Tibial artery (tissue), 4 donors: ENCODE results near the gene KRTAP9-2.
"Not testable (repeated sequence)": the region's sequence is repeated elsewhere in the genome, so short reads cannot be mapped to it uniquely, and the experiment has no call there.

Experiments used
- DNase-seq, 2 donors: peaks; one replicate each; pipeline ENCODE4 v3.0.0-alpha.2; 2019
- H3K27ac ChIP-seq, 2 donors: fragments of 200-600 bp; sonication (generic) in 1 of 2; 1 replicate in 1 of 2; 2 replicates in 1 of 2; pipeline ENCODE4 v1.5.1; 2018 to 2019; ENCODE audit warnings: mild to moderate bottlenecking in 1 of 2
- H3K27me3 ChIP-seq, 2 donors: fragments of 200-600 bp; sonication (generic) in 1 of 2; one replicate each; pipeline versions ENCODE4 v1.5.1 to v1.6.0; 2016 to 2019
- H3K36me3 ChIP-seq, 3 donors: fragments of 200-600 bp; sonication (generic) in 2 of 3; one replicate each; pipeline ENCODE4 v1.5.1; 2016 to 2019; ENCODE audit warnings: mild to moderate bottlenecking in 2 of 3
- H3K4me1 ChIP-seq, 4 donors: fragments of 200-600 bp; sonication (generic) in 2 of 4; 1 replicate in 3 of 4; 2 replicates in 1 of 4; pipeline ENCODE4 v1.5.1; 2016 to 2019
- H3K4me3 ChIP-seq, 2 donors: fragments of 200-600 bp; sonication (generic) in 1 of 2; 1 replicate in 1 of 2; 2 replicates in 1 of 2; pipeline ENCODE4 v1.5.1; 2018 to 2019; ENCODE audit warnings: mild to moderate bottlenecking in 2 of 2
- H3K9me3 ChIP-seq, 3 donors: fragments of 200-600 bp; sonication (generic) in 1 of 3; one replicate each; pipeline ENCODE4 v1.5.1; 2016 to 2019
- CTCF ChIP-seq, 2 experiments: fragments of 200-600 bp in 1 of 2; fragments of 450-650 bp in 1 of 2; IDR thresholded peaks; one replicate each; pipeline ENCODE4 v1.5.1; 2017 to 2019; ENCODE audit warnings: antibody characterized with exemption in 2 of 2, mild to moderate bottlenecking in 1 of 2, moderate library complexity in 1 of 2
- intact Hi-C: fragments of 100-400 bp; cut with DNase I; formaldehyde crosslinking; loops from one replicate; pipeline ENCODE4 v1.15.0; 2023; ENCODE audit warnings: low total_unique reads

KRTAP9-2 gene

GRCh38 chr17:41226598-41227095, at the start of gene KRTAP9-2:
KRTAP9-2 (plus strand) TSS chr17:41226648; CDS start chr17:41226655, 7 bp downstream.
- H3K9me3 ChIP-seq, H3K36me3 ChIP-seq, H3K4me1 ChIP-seq, intact Hi-C loops, H3K27me3 ChIP-seq, H3K27ac ChIP-seq, H3K4me3 ChIP-seq, DNase-seq: not testable (repeated sequence)

GRCh38 chr17:41176744-41177387, 49.6 kb upstream of the KRTAP9-2 start:
- no peaks in the 10 kb centered on the region for H3K36me3 ChIP-seq

GRCh38 chr17:41177727-41178271, 48.6 kb upstream of the KRTAP9-2 start, which contains the start of gene KRTAP4-2:
KRTAP4-2 (minus strand) TSS chr17:41178221; CDS start chr17:41178164, 57 bp downstream.
- intact Hi-C loops: no loop called here
- Histone ChIP-seq H3K36me3 (no peaks in the 10 kb centered on the region), H3K27me3 (no peaks in the 10 kb centered on the region), H3K4me1 (no peaks in the 10 kb centered on the region), H3K9me3 (no peaks in the 10 kb centered on the region), H3K27ac (no peak within 1 kb of the TSS), H3K4me3 (no peak within 1 kb of the TSS)
- no peak for TF ChIP-seq CTCF (IDR thresholded peaks at IDR 0.05)
- no peak for DNase-seq

More at GRCh38 chr17:41176744-41177387, 49.6 kb upstream of the KRTAP9-2 start:
- no peak for DNase-seq
- Histone ChIP-seq H3K4me1 (no peaks in the 10 kb centered on the region), H3K27ac (no peak overlapping the region), H3K9me3 (no peaks in the 10 kb centered on the region), H3K27me3 (no peaks in the 10 kb centered on the region), H3K4me3 (no peak overlapping the region)
- TF ChIP-seq CTCF (IDR thresholded peaks at IDR 0.05): no peak
- intact Hi-C loops: no loop called here

- H3K27ac ChIP-seq: no peak overlapping the region
- H3K9me3 ChIP-seq: no peaks in the 10 kb centered on the region
- intact Hi-C loops: no loop called here
- DNase-seq: no peak
- TF ChIP-seq CTCF (IDR thresholded peaks at IDR 0.05): no peak
- no peaks in the 10 kb centered on the region for H3K4me1 ChIP-seq
- no peak overlapping the region for H3K4me3 ChIP-seq
- H3K36me3 ChIP-seq: no peaks in the 10 kb centered on the region
- no peaks in the 10 kb centered on the region for H3K27me3 ChIP-seq
Observed at GRCh38 chr17:41178341-41178740, 48.1 kb upstream of the KRTAP9-2 start.

- Histone ChIP-seq H3K4me1 (no peaks in the 10 kb centered on the region), H3K27me3 (no peaks in the 10 kb centered on the region), H3K4me3 (no peak overlapping the region), H3K36me3 (no peaks in the 10 kb centered on the region), H3K9me3 (no peaks in the 10 kb centered on the region), H3K27ac (no peak overlapping the region)
- intact Hi-C loops: no loop called here
- no peak for DNase-seq
- TF ChIP-seq CTCF (IDR thresholded peaks at IDR 0.05): no peak
Observed at GRCh38 chr17:41178843-41179616, 47.4 kb upstream of the KRTAP9-2 start.

- Histone ChIP-seq H3K36me3 (no peaks in the 10 kb centered on the region), H3K27me3 (peaks cover 0 to 10% of the 10 kb centered on the region in 2 donors), H3K4me3 (no peak within 1 kb of the TSS), H3K4me1 (no peaks in the 10 kb centered on the region), H3K27ac (no peak within 1 kb of the TSS), H3K9me3 (no peaks in the 10 kb centered on the region)
- intact Hi-C loops: no loop called here
- no peak for DNase-seq
- TF ChIP-seq CTCF (IDR thresholded peaks at IDR 0.05): no peak
Observed at GRCh38 chr17:41184480-41184961, 41.9 kb upstream of the KRTAP9-2 start, which contains the start of gene KRTAP4-1. KRTAP4-1 (minus strand) TSS chr17:41184911; CDS start chr17:41184854, 57 bp downstream.
